Measurements from ENCODE around the gene EBF3.

GRCh38 chr10:129837909-129838582 is 126.0 kb downstream of the EBF3 start:
- no peak for TF ChIP-seq CTCF (IDR thresholded peaks at IDR 0.05)
- no peak for TF ChIP-seq POLR2A (IDR thresholded peaks at IDR 0.05)
- TF ChIP-seq POLR2AphosphoS5 (IDR thresholded peaks at IDR 0.05), result no peak
- TF ChIP-seq EP300 (IDR thresholded peaks at IDR 0.05), result no peak
